GM12878 (cell line): ENCODE measurements around the gene MRPS23. TPM values are rescaled to one million over a fixed set of nuclear protein-coding genes. Genes with fewer than 3 reads are reported as not detected.

Experiments
- ATAC-seq: fragments of 200-7000 bp; cut with Tn5 transposase; 3 replicates; pipeline ENCODE4 v1.9.1; 2020; ENCODE audit warnings: mild to moderate bottlenecking, moderate library complexity
- BruUV-seq: library from RNA; stranded (reverse); fragments of 400-500 nt; replicated peaks from 2 replicates; lab custom pipeline; 2021; lab: Mats Ljungman, UMichigan
- CTCF ChIA-PET: fragments of 300-600 bp; sonication (Branson Sonifier 250); formaldehyde crosslinking; extraction: SDS; loops from one replicate; lab custom pipeline; 2021; ENCODE audit warnings: inconsistent platforms; lab: Yijun Ruan, JAX
- POLR2A ChIA-PET: fragments of 350-600 bp; formaldehyde crosslinking; extraction: SDS; loops from one replicate; lab custom pipeline; 2021; ENCODE audit warnings: inconsistent platforms; lab: Charles Lee
- RAD21 ChIA-PET: fragments of 300-600 bp; sonication (Branson Sonifier 250); formaldehyde crosslinking; loops from one replicate; lab custom pipeline; 2023; ENCODE audit warnings: antibody characterized with exemption; ENCODE audit not compliant: unreplicated experiment; lab: Charles Lee
- SMC1A ChIA-PET: fragments of 300-600 bp; sonication (Branson Sonifier 250); formaldehyde crosslinking; loops from one replicate; lab custom pipeline; 2023; ENCODE audit not compliant: unreplicated experiment, uncharacterized antibody; lab: Charles Lee
- DNase-seq: peaks from one replicate; pipeline ENCODE4 v3.0.0-alpha.2; 2011; ENCODE audit warnings: low read depth, low spot score
- FAIRE-seq: peaks from 3 replicates; lab custom pipeline; 2011; peaks lifted over from hg19 to GRCh38; lab: Jason Lieb, UNC
- H2AFZ ChIP-seq: 2 replicates; pipeline ENCODE4 v1.6.0; 2011; ENCODE audit warnings: low read depth, low read length, control low read depth; ENCODE audit not compliant: control insufficient read depth
- H3K27ac ChIP-seq: 2 replicates; pipeline ENCODE4 v1.5.1; 2011; ENCODE audit warnings: control low read depth; ENCODE audit not compliant: control insufficient read depth, insufficient read depth
- H3K27me3 ChIP-seq, 2 experiments: replicated peaks in 1 of 2; 2 replicates each; pipeline versions ENCODE4 v1.6.0 to v1.6.1; 2011; ENCODE audit warnings: low read length in 1 of 2; ENCODE audit not compliant: control insufficient read depth in 2 of 2, insufficient read depth in 2 of 2
- H3K36me3 ChIP-seq, 2 experiments: 2 replicates each; pipeline ENCODE4 v1.5.1; 2011; ENCODE audit warnings: low read length in 1 of 2; ENCODE audit not compliant: control insufficient read depth in 2 of 2, insufficient read depth in 2 of 2
- H3K4me1 ChIP-seq: 2 replicates; pipeline ENCODE4 v1.6.1; 2011; ENCODE audit warnings: mild to moderate bottlenecking, low read length, moderate library complexity, mixed read lengths; ENCODE audit not compliant: control insufficient read depth, insufficient read depth
- H3K4me2 ChIP-seq: 2 replicates; pipeline ENCODE4 v1.6.0; 2011; ENCODE audit warnings: control low read depth; ENCODE audit not compliant: control insufficient read depth, insufficient read depth
- H3K4me3 ChIP-seq: fragments of 200-600 bp; sonication (generic); 2 replicates; pipeline ENCODE4 v1.5.1; 2016
- H3K79me2 ChIP-seq: 2 replicates; pipeline ENCODE4 v1.6.0; 2011; ENCODE audit warnings: low read length; ENCODE audit not compliant: control insufficient read depth, insufficient read depth
- H3K9ac ChIP-seq: 2 replicates; pipeline ENCODE4 v1.8.0; 2011; ENCODE audit warnings: low read length, control low read depth, mixed read lengths; ENCODE audit not compliant: control insufficient read depth, insufficient read depth
- H3K9me3 ChIP-seq: replicated peaks from 3 replicates; pipeline ENCODE4 v1.5.1; 2011; ENCODE audit warnings: mild to moderate bottlenecking, low read length; ENCODE audit not compliant: control insufficient read depth, insufficient read depth
- H4K20me1 ChIP-seq: 2 replicates; pipeline ENCODE4 v1.6.0; 2011; ENCODE audit not compliant: control insufficient read depth, insufficient read depth
- BHLHE40 ChIP-seq, 2 experiments: fragments of 450-650 bp in 1 of 2; IDR thresholded peaks; 2 replicates each; pipeline ENCODE4 v1.6.1; 2011 to 2017; ENCODE audit warnings: low read depth in 2 of 2, borderline replicate concordance in 1 of 2, improper control_type of control experiment in 1 of 2, low read length in 1 of 2, mild to moderate bottlenecking in 1 of 2
- CTCF ChIP-seq, 3 experiments: IDR thresholded peaks in 2 of 3; conservative IDR thresholded peaks in 1 of 3; 2 replicates each; pipeline ENCODE4 v1.5.1; 2011; ENCODE audit warnings: low read depth in 3 of 3, low read length in 3 of 3, mild to moderate bottlenecking in 3 of 3, control low read depth in 2 of 3, moderate library complexity in 2 of 3, inconsistent platforms in 1 of 3, mixed read lengths in 1 of 3; ENCODE audit not compliant: control insufficient read depth in 2 of 3, insufficient read depth in 1 of 3; ENCODE audit errors: extremely low read depth in 1 of 3
- CUX1 ChIP-seq: IDR thresholded peaks from 2 replicates; pipeline ENCODE4 v1.6.1; 2012; ENCODE audit warnings: improper control_type of control experiment, low read depth, low read length; ENCODE audit not compliant: insufficient replicate concordance
- PAX8 ChIP-seq: fragments of 450-650 bp; IDR thresholded peaks from 2 replicates; pipeline ENCODE4 v1.6.1; 2017; ENCODE audit warnings: mild to moderate bottlenecking, moderate library complexity
- RCOR1 ChIP-seq: conservative IDR thresholded peaks from 2 replicates; pipeline ENCODE4 v1.6.1; 2012; ENCODE audit warnings: low read depth, low read length, improper control_type of control experiment
- RFX5 ChIP-seq: IDR thresholded peaks from 2 replicates; pipeline ENCODE4 v1.6.1; 2011; ENCODE audit warnings: low read depth, low read length, improper control_type of control experiment
- USF1 ChIP-seq: IDR thresholded peaks from 2 replicates; pipeline ENCODE4 v1.6.1; 2011; ENCODE audit warnings: borderline replicate concordance, low read depth, mild to moderate bottlenecking, moderate library complexity, mixed read lengths, low read length; ENCODE audit not compliant: insufficient read depth; ENCODE audit errors: extremely low read length
- ZBTB33 ChIP-seq: fragments of 450-650 bp; IDR thresholded peaks from 2 replicates; pipeline ENCODE4 v1.6.1; 2017; ENCODE audit warnings: mild to moderate bottlenecking
- WGBS: methylation state at CpG from one replicate; pipeline ENCODE4 v1.1.6; 2016; ENCODE audit warnings: low lambda C conversion rate; ENCODE audit not compliant: insufficient replicate concordance, insufficient coverage; ENCODE audit errors: missing lambda C conversion rate; 5-methylcytosine and 5-hydroxymethylcytosine counted together
- in situ Hi-C: fragments of 300-500 bp; cut with MboI; formaldehyde crosslinking; loops from 9 replicates; pipeline ENCODE4 v1.14.3; 2018; ENCODE audit warnings: mixed read lengths
- intact Hi-C: fragments of 100-400 bp; cut with micrococcal nuclease; formaldehyde crosslinking; loops from one replicate; pipeline ENCODE4 v1.14.2; 2022; ENCODE audit not compliant: unreplicated experiment
- polyA plus RNA-seq, 11 experiments: library from polyadenylated mRNA; depleted of rRNA in 4 of 11; unstranded in 6 of 11; stranded (reverse) in 5 of 11; fragments of >200 nt; fragmentation: Nextera tagmentation in 4 of 11; fragmentation: Illumina TruSeq in 1 of 11; extraction: Ambion mirVana in 4 of 11; extraction: Trizol in 1 of 11; gene quantifications; 1 replicate in 1 of 11; 2 replicates in 10 of 11; pipeline versions ENCODE4 v1.2.1 to v1.2.3, GENCODE V29; 2011 to 2016; ENCODE audit warnings: inconsistent platforms in 2 of 11, missing spikeins in 2 of 11, low read depth in 1 of 11
- total RNA-seq, 4 experiments: library from RNA; depleted of rRNA in 3 of 4; stranded (reverse); fragments of >200 nt in 3 of 4; fragmentation: Illumina TruSeq in 1 of 4; extraction: Trizol in 1 of 4; gene quantifications; 2 replicates each; pipeline versions ENCODE4 v1.2.1 to v1.2.3, GENCODE V29; 2013 to 2021

Gene MRPS23
- total and polyA plus RNA-seq, 10 of the 15 experiments (the other 5 are each of a cell fraction or from before 2014, with no cell fraction given), result 65.3 to 237 (median 87.9) TPM

GRCh38 chr17:57856792-57857620 lies 7.2 kb upstream of the MRPS23 start:
- 62% methylated on average over 10 of the region's 10 CpGs for WGBS
- H3K9me3 ChIP-seq, result no peaks in the 10 kb centered on the region
- FAIRE-seq, result no peak
- intact Hi-C loops, result loop anchor here (5.0 to 10.0 kb wide), 2 partner anchors 35 to 228 kb away; partner anchors contain the start of gene DYNLL2
- no TSS peak for BruUV-seq
- in situ Hi-C loops, result no loop called here
- no peak overlapping the region for H3K4me2 ChIP-seq
- H3K27ac ChIP-seq, result no peak overlapping the region
- no peaks in the 10 kb centered on the region for H3K36me3 ChIP-seq
- no peaks in the 10 kb centered on the region for H4K20me1 ChIP-seq
- ChIA-PET POLR2A (interaction anchor here (0.6 to 1.1 kb wide), 2 partner anchors 28 to 129 kb away, joined by 3 to 5 read pairs; no protein-coding TSS in a partner anchor), CTCF (interaction anchor here (0.6 to 18.2 kb wide), 27 partner anchors 10 to 401 kb away, joined by 3 to 708 read pairs (median 4); partner anchors contain the start of gene SRSF1), RAD21 (interaction anchor here (0.7 to 10.0 kb wide), 6 partner anchors 22 to 256 kb away, joined by 3 to 239 read pairs (median 4); no protein-coding TSS in a partner anchor), SMC1A (interaction anchor here (0.8 to 14.5 kb wide), 13 partner anchors 12 to 255 kb away, joined by 3 to 341 read pairs (median 3); partner anchors contain the start of gene SRSF1)
- peaks cover 3% of the 10 kb centered on the region; the same call in 1 of the 2 replicates for H3K4me1 ChIP-seq
- no peak for DNase-seq
- no peaks in the 10 kb centered on the region for H3K79me2 ChIP-seq
- no peak overlapping the region for H3K4me3 ChIP-seq
- no peak overlapping the region for H3K9ac ChIP-seq
- H2AFZ ChIP-seq, result no peak overlapping the region
- ATAC-seq, result no peak
- no peaks in the 10 kb centered on the region; a peak in 2 of 4 replicates for H3K27me3 ChIP-seq
- TF ChIP-seq PAX8 (no peak), CUX1 (no peak), BHLHE40 (IDR thresholded peaks at IDR 0.05; ENCODE audit: borderline replicate concordance in 1 of 2, low read depth in 2 of 2, low read length in 1 of 2) (no peak), CTCF (IDR thresholded peaks at IDR 0.05 in 2 of 3, conservative IDR thresholded peaks at IDR 0.05 in 1 of 3; ENCODE audit: control insufficient read depth in 2 of 3, extremely low read depth in 1 of 3, insufficient read depth in 1 of 3, low read depth in 3 of 3, low read length in 3 of 3) (no peak), USF1 (no peak), RFX5 (no peak), RCOR1 (no peak), ZBTB33 (no peak)
